SK-N-SH treated with all-trans-retinoic acid at 6 μM for 48 hours (cell line): ENCODE measurements around the gene DPF3.

Experiments
- ARNTL ChIP-seq: fragments of 450-650 bp; formaldehyde crosslinking; IDR thresholded peaks from 2 replicates; pipeline ENCODE4 v1.5.0; 2020; ENCODE audit warnings: low read depth, mild to moderate bottlenecking, moderate library complexity, borderline replicate concordance
- BACH2 ChIP-seq: fragments of 250-450 bp; sonication (Bioruptor Pico); IDR thresholded peaks from 2 replicates; pipeline ENCODE4 v1.9.0; 2021; ENCODE audit warnings: mild to moderate bottlenecking, borderline replicate concordance
- ESRRG ChIP-seq: fragments of 250-450 bp; sonication (Bioruptor Pico); IDR thresholded peaks from 2 replicates; pipeline ENCODE4 v1.6.1; 2021; ENCODE audit warnings: mild to moderate bottlenecking
- GLIS3 ChIP-seq: fragments of 250-450 bp; sonication (Bioruptor Pico); IDR thresholded peaks from 2 replicates; pipeline ENCODE4 v1.5.0; 2020; ENCODE audit warnings: mild to moderate bottlenecking, moderate library complexity
- PPARA ChIP-seq: fragments of 250-450 bp; sonication (Bioruptor Pico); IDR thresholded peaks from 2 replicates; pipeline ENCODE4 v1.5.0; 2020; ENCODE audit warnings: mild to moderate bottlenecking, borderline replicate concordance
- RARB ChIP-seq: fragments of 250-450 bp; sonication (Bioruptor Pico); IDR thresholded peaks from 2 replicates; pipeline ENCODE4 v1.8.0; 2021; ENCODE audit warnings: mild to moderate bottlenecking, moderate library complexity
- SNAI2 ChIP-seq: fragments of 250-450 bp; sonication (Bioruptor Pico); IDR thresholded peaks from 2 replicates; pipeline ENCODE4 v1.5.0; 2020; ENCODE audit warnings: mild to moderate bottlenecking, moderate library complexity
- ZFP3 ChIP-seq: fragments of 250-450 bp; sonication (Bioruptor Pico); IDR thresholded peaks from 2 replicates; pipeline ENCODE4 v1.5.0; 2020; ENCODE audit warnings: mild to moderate bottlenecking, moderate library complexity
- TF ChIP-seq, protein P1 (sequence below): fragments of 250-450 bp; sonication (Bioruptor Pico); IDR thresholded peaks from 2 replicates; pipeline ENCODE4 v1.8.0; 2020; ENCODE audit warnings: mild to moderate bottlenecking, moderate library complexity, borderline replicate concordance
- TF ChIP-seq, protein P2 (sequence below): fragments of 250-450 bp; sonication (Bioruptor Pico); IDR thresholded peaks from 2 replicates; pipeline ENCODE4 v1.8.0; 2021; ENCODE audit warnings: low read depth, mild to moderate bottlenecking, moderate library complexity, borderline replicate concordance
- TF ChIP-seq, protein P3 (sequence below): fragments of 250-450 bp; sonication (Bioruptor Pico); IDR thresholded peaks from 2 replicates; pipeline ENCODE4 v1.5.0; 2020; ENCODE audit warnings: mild to moderate bottlenecking, moderate library complexity
- TF ChIP-seq, protein P4 (sequence below): fragments of 250-450 bp; sonication (Bioruptor Pico); IDR thresholded peaks from 2 replicates; pipeline ENCODE4 v1.5.1; 2020; ENCODE audit warnings: low read depth, mild to moderate bottlenecking, moderate library complexity

DNA sequence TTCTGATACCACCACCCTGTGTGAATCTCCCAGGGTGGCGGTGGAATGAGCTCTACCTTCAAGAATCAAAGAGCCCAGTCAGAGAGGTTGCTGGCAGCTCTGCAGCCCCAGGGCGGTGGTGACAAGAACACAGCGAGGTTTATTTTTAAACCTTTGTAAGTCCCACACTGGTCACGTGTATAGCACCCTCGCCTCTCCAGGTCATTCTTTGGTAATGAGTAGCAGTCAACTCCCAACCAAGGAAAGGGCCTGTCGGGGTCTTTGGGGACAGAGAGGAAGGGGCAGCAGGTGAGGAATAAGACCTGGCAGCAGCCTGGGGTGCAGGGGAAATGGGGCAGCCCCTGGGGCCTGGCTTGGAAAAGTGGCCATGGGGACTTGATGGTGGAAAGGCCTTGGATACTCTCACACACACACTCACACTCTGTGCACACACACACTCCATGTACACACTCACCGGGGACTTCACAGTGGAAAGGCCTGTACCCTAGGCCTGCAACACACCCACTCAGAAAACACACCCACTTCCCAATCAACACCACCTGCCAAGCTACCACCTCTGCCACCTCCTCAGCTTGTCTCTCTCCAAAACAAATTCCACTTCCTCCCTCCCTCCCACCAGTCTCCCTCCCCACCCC lies 178.6 kb downstream of the DPF3 start:
- no peak for TF ChIP-seq ESRRG (CRISPR knock-in tag)
- TF ChIP-seq ARNTL (CRISPR knock-in tag), result no peak
- TF ChIP-seq RARB (CRISPR knock-in tag), result no peak
- TF ChIP-seq GLIS3, result no peak
- TF ChIP-seq PPARA (CRISPR knock-in tag), result no peak
- TF ChIP-seq SNAI2, result no peak
- TF ChIP-seq BACH2 (CRISPR knock-in tag), result no peak
- TF ChIP-seq ZFP3 (CRISPR knock-in tag), result no peak
- TF ChIP-seq, protein P1, sequence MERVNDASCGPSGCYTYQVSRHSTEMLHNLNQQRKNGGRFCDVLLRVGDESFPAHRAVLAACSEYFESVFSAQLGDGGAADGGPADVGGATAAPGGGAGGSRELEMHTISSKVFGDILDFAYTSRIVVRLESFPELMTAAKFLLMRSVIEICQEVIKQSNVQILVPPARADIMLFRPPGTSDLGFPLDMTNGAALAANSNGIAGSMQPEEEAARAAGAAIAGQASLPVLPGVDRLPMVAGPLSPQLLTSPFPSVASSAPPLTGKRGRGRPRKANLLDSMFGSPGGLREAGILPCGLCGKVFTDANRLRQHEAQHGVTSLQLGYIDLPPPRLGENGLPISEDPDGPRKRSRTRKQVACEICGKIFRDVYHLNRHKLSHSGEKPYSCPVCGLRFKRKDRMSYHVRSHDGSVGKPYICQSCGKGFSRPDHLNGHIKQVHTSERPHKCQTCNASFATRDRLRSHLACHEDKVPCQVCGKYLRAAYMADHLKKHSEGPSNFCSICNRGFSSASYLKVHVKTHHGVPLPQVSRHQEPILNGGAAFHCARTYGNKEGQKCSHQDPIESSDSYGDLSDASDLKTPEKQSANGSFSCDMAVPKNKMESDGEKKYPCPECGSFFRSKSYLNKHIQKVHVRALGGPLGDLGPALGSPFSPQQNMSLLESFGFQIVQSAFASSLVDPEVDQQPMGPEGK (CRISPR knock-in tag), result no peak
- TF ChIP-seq, protein P2, sequence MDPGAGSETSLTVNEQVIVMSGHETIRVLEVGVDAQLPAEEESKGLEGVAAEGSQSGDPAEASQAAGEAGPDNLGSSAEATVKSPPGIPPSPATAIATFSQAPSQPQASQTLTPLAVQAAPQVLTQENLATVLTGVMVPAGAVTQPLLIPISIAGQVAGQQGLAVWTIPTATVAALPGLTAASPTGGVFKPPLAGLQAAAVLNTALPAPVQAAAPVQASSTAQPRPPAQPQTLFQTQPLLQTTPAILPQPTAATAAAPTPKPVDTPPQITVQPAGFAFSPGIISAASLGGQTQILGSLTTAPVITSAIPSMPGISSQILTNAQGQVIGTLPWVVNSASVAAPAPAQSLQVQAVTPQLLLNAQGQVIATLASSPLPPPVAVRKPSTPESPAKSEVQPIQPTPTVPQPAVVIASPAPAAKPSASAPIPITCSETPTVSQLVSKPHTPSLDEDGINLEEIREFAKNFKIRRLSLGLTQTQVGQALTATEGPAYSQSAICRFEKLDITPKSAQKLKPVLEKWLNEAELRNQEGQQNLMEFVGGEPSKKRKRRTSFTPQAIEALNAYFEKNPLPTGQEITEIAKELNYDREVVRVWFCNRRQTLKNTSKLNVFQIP (CRISPR knock-in tag), result no peak
- TF ChIP-seq, protein P3, sequence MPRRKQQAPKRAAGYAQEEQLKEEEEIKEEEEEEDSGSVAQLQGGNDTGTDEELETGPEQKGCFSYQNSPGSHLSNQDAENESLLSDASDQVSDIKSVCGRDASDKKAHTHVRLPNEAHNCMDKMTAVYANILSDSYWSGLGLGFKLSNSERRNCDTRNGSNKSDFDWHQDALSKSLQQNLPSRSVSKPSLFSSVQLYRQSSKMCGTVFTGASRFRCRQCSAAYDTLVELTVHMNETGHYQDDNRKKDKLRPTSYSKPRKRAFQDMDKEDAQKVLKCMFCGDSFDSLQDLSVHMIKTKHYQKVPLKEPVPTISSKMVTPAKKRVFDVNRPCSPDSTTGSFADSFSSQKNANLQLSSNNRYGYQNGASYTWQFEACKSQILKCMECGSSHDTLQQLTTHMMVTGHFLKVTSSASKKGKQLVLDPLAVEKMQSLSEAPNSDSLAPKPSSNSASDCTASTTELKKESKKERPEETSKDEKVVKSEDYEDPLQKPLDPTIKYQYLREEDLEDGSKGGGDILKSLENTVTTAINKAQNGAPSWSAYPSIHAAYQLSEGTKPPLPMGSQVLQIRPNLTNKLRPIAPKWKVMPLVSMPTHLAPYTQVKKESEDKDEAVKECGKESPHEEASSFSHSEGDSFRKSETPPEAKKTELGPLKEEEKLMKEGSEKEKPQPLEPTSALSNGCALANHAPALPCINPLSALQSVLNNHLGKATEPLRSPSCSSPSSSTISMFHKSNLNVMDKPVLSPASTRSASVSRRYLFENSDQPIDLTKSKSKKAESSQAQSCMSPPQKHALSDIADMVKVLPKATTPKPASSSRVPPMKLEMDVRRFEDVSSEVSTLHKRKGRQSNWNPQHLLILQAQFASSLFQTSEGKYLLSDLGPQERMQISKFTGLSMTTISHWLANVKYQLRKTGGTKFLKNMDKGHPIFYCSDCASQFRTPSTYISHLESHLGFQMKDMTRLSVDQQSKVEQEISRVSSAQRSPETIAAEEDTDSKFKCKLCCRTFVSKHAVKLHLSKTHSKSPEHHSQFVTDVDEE (CRISPR knock-in tag), result no peak
- TF ChIP-seq, protein P4, sequence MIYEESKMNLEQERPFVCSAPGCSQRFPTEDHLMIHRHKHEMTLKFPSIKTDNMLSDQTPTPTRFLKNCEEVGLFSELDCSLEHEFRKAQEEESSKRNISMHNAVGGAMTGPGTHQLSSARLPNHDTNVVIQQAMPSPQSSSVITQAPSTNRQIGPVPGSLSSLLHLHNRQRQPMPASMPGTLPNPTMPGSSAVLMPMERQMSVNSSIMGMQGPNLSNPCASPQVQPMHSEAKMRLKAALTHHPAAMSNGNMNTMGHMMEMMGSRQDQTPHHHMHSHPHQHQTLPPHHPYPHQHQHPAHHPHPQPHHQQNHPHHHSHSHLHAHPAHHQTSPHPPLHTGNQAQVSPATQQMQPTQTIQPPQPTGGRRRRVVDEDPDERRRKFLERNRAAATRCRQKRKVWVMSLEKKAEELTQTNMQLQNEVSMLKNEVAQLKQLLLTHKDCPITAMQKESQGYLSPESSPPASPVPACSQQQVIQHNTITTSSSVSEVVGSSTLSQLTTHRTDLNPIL (CRISPR knock-in tag), result no peak
